ENCODE measurements around the gene UBE2N.

GRCh38 chr12:93467351-93468007 is 25.7 kb upstream of the UBE2N start, which contains the start of gene MRPL42:
- TF ChIP-seq ATF2 (IDR thresholded peaks at IDR 0.05; ENCODE audit: low read length): no peak
- peak; percentile 40 to 57 (median 47) for TF ChIP-seq CTCF (IDR thresholded peaks at IDR 0.05; ENCODE audit: control extremely low read depth in 1 of 3, insufficient read depth in 1 of 3, low read depth in 1 of 3, low read length in 3 of 3)
- TF ChIP-seq EZH2 (IDR thresholded peaks at IDR 0.05; ENCODE audit: low read depth, low read length, severe bottlenecking): no peak
- no peak for TF ChIP-seq CHD1 (IDR thresholded peaks at IDR 0.05; ENCODE audit: low read depth, low read length)
- TF ChIP-seq TAF1 (IDR thresholded peaks at IDR 0.05; ENCODE audit: low read depth, low read length): peak; percentile 96
- TF ChIP-seq SIN3A (conservative IDR thresholded peaks at IDR 0.05 in 1 of 2, IDR thresholded peaks at IDR 0.05 in 1 of 2; ENCODE audit: low read depth in 1 of 2, low read length in 2 of 2): peak in 1 of 2 experiments; percentile 88; a peak in 2 of 4 replicates
- no peak for TF ChIP-seq CEBPB (IDR thresholded peaks at IDR 0.05; ENCODE audit: low read depth, low read length)
- TF ChIP-seq SRF (IDR thresholded peaks at IDR 0.05; ENCODE audit: low read depth, low read length): no peak
- TF ChIP-seq POLR2A (IDR thresholded peaks at IDR 0.05; ENCODE audit: control extremely low read depth in 1 of 2, low read depth in 2 of 2, low read length in 2 of 2): peak; percentile 79 to 97
- peak; percentile 62; the same call in 1 of the 2 replicates for TF ChIP-seq CREB1 (IDR thresholded peaks at IDR 0.05)
